Measurements from ENCODE around the gene REEP6.

DNA sequence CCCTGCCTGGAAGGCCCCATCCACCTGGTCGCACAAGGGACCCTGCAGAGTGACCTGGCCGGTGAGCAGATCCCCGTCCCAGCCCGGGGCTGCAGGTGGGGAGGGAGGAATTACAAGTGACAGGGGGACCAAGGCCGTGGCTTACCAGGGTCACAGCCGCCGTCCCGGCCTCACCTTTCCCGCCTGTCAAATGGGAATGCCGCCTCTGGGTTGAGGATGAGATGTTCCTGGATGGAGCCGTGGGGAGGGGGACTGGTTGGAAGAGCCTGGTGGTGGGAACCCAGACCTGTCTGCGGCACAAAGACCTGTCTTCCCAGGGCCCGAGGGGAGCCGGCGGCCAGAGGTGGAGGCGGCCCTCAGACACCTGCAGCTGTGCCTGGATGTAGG is 38.4 kb downstream of the REEP6 start:
- TF ChIP-seq POLR2A (IDR thresholded peaks at IDR 0.05; ENCODE audit: low read depth, low read length) = no peak
- no peak for TF ChIP-seq TAF1 (IDR thresholded peaks at IDR 0.05; ENCODE audit: borderline replicate concordance, low read depth, low read length)

Measured in GM12892 (cell line).